Pancreas (tissue), 10 donors: ENCODE measurements around the gene BANF1. TPM values are rescaled to one million over a fixed set of nuclear protein-coding genes. Genes with fewer than 3 reads are reported as not detected.

Experiments
- ATAC-seq, 4 donors: fragments of 200-7000 bp; cut with Tn5 transposase; one replicate each; pipeline versions ENCODE4 v1.8.0 to v1.9.1; 2020; ENCODE audit warnings: mild to moderate bottlenecking in 4 of 4, moderate library complexity in 4 of 4
- DNase-seq, 6 donors: peaks; one replicate each; pipeline ENCODE4 v3.0.0-alpha.2; 2020
- FAIRE-seq: peaks from 2 replicates; lab custom pipeline; 2012; peaks lifted over from hg19 to GRCh38; lab: Jason Lieb, UNC
- H3K27ac ChIP-seq, 4 donors: fragments of 200-600 bp; sonication (generic); 1 replicate in 3 of 4; 2 replicates in 1 of 4; pipeline versions ENCODE4 v1.5.0 to v1.8.0; 2020
- H3K27me3 ChIP-seq, 4 donors: fragments of 200-600 bp; one replicate each; pipeline ENCODE4 v1.8.0; 2021
- H3K36me3 ChIP-seq, 3 donors: fragments of 200-600 bp; sonication (generic) in 1 of 3; one replicate each; pipeline versions ENCODE4 v1.5.0 to v1.8.0; 2020 to 2021
- H3K4me1 ChIP-seq, 3 donors: fragments of 200-600 bp; one replicate each; pipeline ENCODE4 v1.8.0; 2021
- H3K4me3 ChIP-seq, 4 donors: fragments of 200-600 bp; sonication (generic) in 2 of 4; one replicate each; pipeline versions ENCODE4 v1.5.0 to v1.8.0; 2020 to 2021
- H3K9me3 ChIP-seq, 4 donors: fragments of 200-600 bp; one replicate each; pipeline ENCODE4 v1.8.0; 2021
- CTCF ChIP-seq, 4 donors: fragments of 200-600 bp; sonication (generic) in 3 of 4; IDR thresholded peaks; one replicate each; pipeline versions ENCODE4 v1.5.0 to v1.8.0; 2021; ENCODE audit warnings: antibody characterized with exemption in 4 of 4
- WGBS, 2 donors: extraction: QIAGEN DNeasy Blood & Tissue Kit; methylation state at CpG; one replicate each; pipeline ENCODE4 v1.1.7; 2013; 5-methylcytosine and 5-hydroxymethylcytosine counted together
- intact Hi-C, 3 donors: fragments of 100-400 bp; cut with DNase I; formaldehyde crosslinking; loops; one replicate each; pipeline versions ENCODE4 v1.11.1 to v1.14.2; 2022
- polyA plus RNA-seq, 2 donors: library from polyadenylated mRNA; stranded (reverse); fragments of 200-250 nt; gene quantifications; one replicate each; pipeline ENCODE4 v1.2.3, GENCODE V29; 2013
- total RNA-seq, 6 donors: library from RNA; stranded (reverse); fragmentation: NEBNext Ultra II Directional in 4 of 6; extraction: Animal tissue kit (Norgen Biotek cat#: 25700) in 4 of 6; gene quantifications; one replicate each; pipeline versions ENCODE4 v1.2.1 to v1.2.4, GENCODE V29; 2021 to 2023
- donor health status: healthy with polysubstance abuse.
- donor health status: DM: no; HTN: no; CAD: no; lungs with moderate emphysema.
- donor health status: DM: no; HTN: no; CAD: no.
- donor health status: control.
- donor health status: control.
- donor health status: Bipolar disorder and iron deficiency.
- donor health status: DM: yes; HTN: yes; CAD: no.
- donor health status: DM: no; HTN: no; CAD: no.
- donor health status: DM: no; HTN: no; CAD: no.
- donor health status: DM: yes; HTN: yes; CAD: no.

The BANF1 gene
- total and polyA plus RNA-seq, 8 donors: 47.5 to 146 (median 84.0) TPM

GRCh38 chr11:65977621-65978390 is 24.5 kb upstream of the BANF1 start:
- Histone ChIP-seq H3K27me3 (no peaks in the 10 kb centered on the region), H3K9me3 (no peaks in the 10 kb centered on the region), H3K36me3 (peaks cover 4 to 23% (median 22%) of the 10 kb centered on the region in 3 donors), H3K4me3 (no peak overlapping the region), H3K4me1 (no peaks in the 10 kb centered on the region), H3K27ac (no peak overlapping the region)
- FAIRE-seq (no peak), DNase-seq (peak in 1 of 6 donors; percentile 73), ATAC-seq (no peak)
- TF ChIP-seq CTCF (IDR thresholded peaks at IDR 0.05): no peak
- WGBS, 2 donors: 87 to 93% methylated on average over 29 of the region's 29 CpGs
- intact Hi-C loops: no loop called here

GRCh38 chr11:65978391-65979238 is 23.7 kb upstream of the BANF1 start:
- FAIRE-seq (no peak), DNase-seq (no peak), ATAC-seq (no peak)
- no peaks in the 10 kb centered on the region for H3K27me3 ChIP-seq
- H3K9me3 ChIP-seq: no peaks in the 10 kb centered on the region
- no peak overlapping the region for H3K4me3 ChIP-seq
- 90 to 93% methylated on average over 28 to 34 of the region's 34 CpGs for WGBS, 2 donors
- intact Hi-C loops: no loop called here
- no peaks in the 10 kb centered on the region for H3K4me1 ChIP-seq
- no peak overlapping the region for H3K27ac ChIP-seq
- H3K36me3 ChIP-seq: peaks cover 4 to 23% (median 18%) of the 10 kb centered on the region in 3 donors
- TF ChIP-seq CTCF (IDR thresholded peaks at IDR 0.05): no peak

GRCh38 chr11:65979261-65979759 is 23.0 kb upstream of the BANF1 start:
- H3K4me1 ChIP-seq: no peaks in the 10 kb centered on the region
- peaks cover 4 to 23% (median 18%) of the 10 kb centered on the region in 3 donors for H3K36me3 ChIP-seq
- DNase-seq: no peak
- H3K27me3 ChIP-seq: no peaks in the 10 kb centered on the region
- H3K9me3 ChIP-seq: no peaks in the 10 kb centered on the region
- no peak overlapping the region for H3K4me3 ChIP-seq
- no peak for ATAC-seq
- FAIRE-seq: no peak
- H3K27ac ChIP-seq: no peak overlapping the region
- no peak for TF ChIP-seq CTCF (IDR thresholded peaks at IDR 0.05)
- intact Hi-C loops: no loop called here
- WGBS, 2 donors: 83 to 89% methylated on average over 10 of the region's 10 CpGs

GRCh38 chr11:65981101-65981740 is 21.1 kb upstream of the BANF1 start:
- FAIRE-seq (no peak), ATAC-seq (peak in 1 of 4 donors; percentile 5), DNase-seq (no peak)
- no peak overlapping the region for H3K27ac ChIP-seq
- intact Hi-C loops: loop anchor here in 2 of 3 donors (5.0 to 10.0 kb wide), 3 partner anchors 274 to 356 kb away; no protein-coding TSS in a partner anchor
- TF ChIP-seq CTCF (IDR thresholded peaks at IDR 0.05): no peak
- H3K9me3 ChIP-seq: no peaks in the 10 kb centered on the region
- peaks cover 4 to 23% (median 18%) of the 10 kb centered on the region in 3 donors for H3K36me3 ChIP-seq
- 66 to 78% methylated on average over 12 of the region's 12 CpGs for WGBS, 2 donors
- H3K4me3 ChIP-seq: no peak overlapping the region
- H3K4me1 ChIP-seq: no peaks in the 10 kb centered on the region
- H3K27me3 ChIP-seq: no peaks in the 10 kb centered on the region
